RCC 7860 (cell line): ENCODE measurements around the gene SLC26A1.
"Not testable (repeated sequence)": the region's sequence is repeated elsewhere in the genome, so short reads cannot be mapped to it uniquely, and the experiment has no call there.

Source experiments
- DNase-seq: peaks from one replicate; pipeline ENCODE4 v3.0.0-alpha.2; 2015; ENCODE audit warnings: low spot score
- FAIRE-seq: peaks from 2 replicates; lab custom pipeline; 2012; peaks lifted over from hg19 to GRCh38; lab: Jason Lieb, UNC

SLC26A1 gene

GRCh38 chr4:999882-1000425 lies 6.8 kb upstream of the SLC26A1 start:
- DNase-seq (no peak), FAIRE-seq (no peak)

GRCh38 chr4:999240-999863 lies 6.1 kb upstream of the SLC26A1 start:
- not testable (repeated sequence) for FAIRE-seq, DNase-seq

GRCh38 chr4:998096-998691 lies 5.0 kb upstream of the SLC26A1 start:
- FAIRE-seq (no peak), DNase-seq (no peak)

- FAIRE-seq (no peak), DNase-seq (no peak)
These were observed 4.3 kb upstream of the SLC26A1 start for GRCh38 chr4:997375-998071.

GRCh38 chr4:996997-997374 lies 3.8 kb upstream of the SLC26A1 start:
- no peak for DNase-seq
- FAIRE-seq: no peak

- DNase-seq (no peak), FAIRE-seq (no peak)
These were observed 3.1 kb upstream of the SLC26A1 start for GRCh38 chr4:996030-996996.

- DNase-seq (no peak), FAIRE-seq (no peak)
These were observed 2.3 kb upstream of the SLC26A1 start for GRCh38 chr4:995311-996026.

GRCh38 chr4:992297-993110 lies 700 bp downstream of the SLC26A1 start:
- FAIRE-seq (peak; percentile 89), DNase-seq (peak; percentile 94)

- DNase-seq: no peak
- FAIRE-seq: no peak
These were observed 1.5 kb downstream of the SLC26A1 start for GRCh38 chr4:991451-992296.

- no peak for FAIRE-seq
- no peak for DNase-seq
These were observed 2.3 kb downstream of the SLC26A1 start for GRCh38 chr4:990746-991367.

GRCh38 chr4:989722-990471 lies 3.3 kb downstream of the SLC26A1 start:
- no peak for FAIRE-seq
- no peak for DNase-seq

GRCh38 chr4:988726-989721 lies 4.2 kb downstream of the SLC26A1 start:
- DNase-seq (no peak), FAIRE-seq (no peak)

GRCh38 chr4:987624-988513 lies 5.3 kb downstream of the SLC26A1 start:
- DNase-seq (peak; percentile 85), FAIRE-seq (peak; percentile 42)

- DNase-seq: peak; percentile 67
- no peak for FAIRE-seq
These were observed 6.2 kb downstream of the SLC26A1 start, which contains the start of gene IDUA for GRCh38 chr4:986879-987623. TSS of gene IDUA (plus strand) at chr4:987044. CDS start at chr4:987085, 41 bp downstream.
